ENCODE results near the gene CTNNBL1. TPM values are rescaled to one million over a fixed set of nuclear protein-coding genes. Genes with fewer than 3 reads are reported as not detected.

CTNNBL1 gene
- total RNA-seq, 1 experiment from 2014 or later: 55.4 TPM

DNA sequence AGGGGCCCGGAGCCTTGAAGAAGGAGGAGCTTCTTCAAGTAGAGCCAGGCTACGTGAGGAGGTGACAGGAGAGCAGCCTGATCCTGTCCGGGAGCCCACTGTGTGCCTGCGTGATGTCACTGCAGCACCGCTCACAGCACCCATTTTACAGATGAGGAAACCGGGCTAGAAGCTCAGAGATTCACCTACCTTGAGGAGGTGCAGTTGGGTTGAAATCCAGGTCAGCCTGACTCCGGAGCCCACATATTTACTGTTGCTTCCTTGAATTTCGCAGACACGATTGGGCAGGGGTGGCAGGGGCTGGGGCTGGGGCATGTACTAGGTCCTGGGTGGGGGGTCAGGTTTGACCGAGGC, 221.6 kb downstream of the CTNNBL1 start:
- TF ChIP-seq TCF7L2 (IDR thresholded peaks at IDR 0.05; ENCODE audit: borderline replicate concordance, extremely low read depth, insufficient read depth, insufficient read length) (no peak), CEBPB (IDR thresholded peaks at IDR 0.05; ENCODE audit: low read depth) (no peak), FOSL1 (IDR thresholded peaks at IDR 0.05; ENCODE audit: low read depth) (no peak), ZFX (IDR thresholded peaks at IDR 0.05) (no peak), YY1 (IDR thresholded peaks at IDR 0.05; ENCODE audit: extremely low read depth, insufficient replicate concordance, low read depth, low read length) (no peak), EGR1 (IDR thresholded peaks at IDR 0.05; ENCODE audit: low read depth) (no peak), CBX3 (IDR thresholded peaks at IDR 0.05; ENCODE audit: low read depth) (no peak), SRF (IDR thresholded peaks at IDR 0.05; ENCODE audit: low read depth) (no peak), EZH2phosphoT487 (IDR thresholded peaks at IDR 0.05; ENCODE audit: borderline replicate concordance) (no peak), ELF1 (IDR thresholded peaks at IDR 0.05; ENCODE audit: borderline replicate concordance, low read depth) (no peak)
- TF ChIP-seq, protein P1, sequence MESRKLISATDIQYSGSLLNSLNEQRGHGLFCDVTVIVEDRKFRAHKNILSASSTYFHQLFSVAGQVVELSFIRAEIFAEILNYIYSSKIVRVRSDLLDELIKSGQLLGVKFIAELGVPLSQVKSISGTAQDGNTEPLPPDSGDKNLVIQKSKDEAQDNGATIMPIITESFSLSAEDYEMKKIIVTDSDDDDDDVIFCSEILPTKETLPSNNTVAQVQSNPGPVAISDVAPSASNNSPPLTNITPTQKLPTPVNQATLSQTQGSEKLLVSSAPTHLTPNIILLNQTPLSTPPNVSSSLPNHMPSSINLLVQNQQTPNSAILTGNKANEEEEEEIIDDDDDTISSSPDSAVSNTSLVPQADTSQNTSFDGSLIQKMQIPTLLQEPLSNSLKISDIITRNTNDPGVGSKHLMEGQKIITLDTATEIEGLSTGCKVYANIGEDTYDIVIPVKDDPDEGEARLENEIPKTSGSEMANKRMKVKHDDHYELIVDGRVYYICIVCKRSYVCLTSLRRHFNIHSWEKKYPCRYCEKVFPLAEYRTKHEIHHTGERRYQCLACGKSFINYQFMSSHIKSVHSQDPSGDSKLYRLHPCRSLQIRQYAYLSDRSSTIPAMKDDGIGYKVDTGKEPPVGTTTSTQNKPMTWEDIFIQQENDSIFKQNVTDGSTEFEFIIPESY (IDR thresholded peaks at IDR 0.05; ENCODE audit: extremely low read depth, insufficient replicate concordance, low read length): no peak
- TF ChIP-seq, protein P2, sequence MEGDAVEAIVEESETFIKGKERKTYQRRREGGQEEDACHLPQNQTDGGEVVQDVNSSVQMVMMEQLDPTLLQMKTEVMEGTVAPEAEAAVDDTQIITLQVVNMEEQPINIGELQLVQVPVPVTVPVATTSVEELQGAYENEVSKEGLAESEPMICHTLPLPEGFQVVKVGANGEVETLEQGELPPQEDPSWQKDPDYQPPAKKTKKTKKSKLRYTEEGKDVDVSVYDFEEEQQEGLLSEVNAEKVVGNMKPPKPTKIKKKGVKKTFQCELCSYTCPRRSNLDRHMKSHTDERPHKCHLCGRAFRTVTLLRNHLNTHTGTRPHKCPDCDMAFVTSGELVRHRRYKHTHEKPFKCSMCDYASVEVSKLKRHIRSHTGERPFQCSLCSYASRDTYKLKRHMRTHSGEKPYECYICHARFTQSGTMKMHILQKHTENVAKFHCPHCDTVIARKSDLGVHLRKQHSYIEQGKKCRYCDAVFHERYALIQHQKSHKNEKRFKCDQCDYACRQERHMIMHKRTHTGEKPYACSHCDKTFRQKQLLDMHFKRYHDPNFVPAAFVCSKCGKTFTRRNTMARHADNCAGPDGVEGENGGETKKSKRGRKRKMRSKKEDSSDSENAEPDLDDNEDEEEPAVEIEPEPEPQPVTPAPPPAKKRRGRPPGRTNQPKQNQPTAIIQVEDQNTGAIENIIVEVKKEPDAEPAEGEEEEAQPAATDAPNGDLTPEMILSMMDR (IDR thresholded peaks at IDR 0.05 in 2 of 3, conservative IDR thresholded peaks at IDR 0.05 in 1 of 3; ENCODE audit: borderline replicate concordance in 1 of 3, insufficient read depth in 1 of 3, low read depth in 2 of 3, low read length in 2 of 3): no peak
- TF ChIP-seq, protein P3, sequence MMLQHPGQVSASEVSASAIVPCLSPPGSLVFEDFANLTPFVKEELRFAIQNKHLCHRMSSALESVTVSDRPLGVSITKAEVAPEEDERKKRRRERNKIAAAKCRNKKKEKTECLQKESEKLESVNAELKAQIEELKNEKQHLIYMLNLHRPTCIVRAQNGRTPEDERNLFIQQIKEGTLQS (IDR thresholded peaks at IDR 0.05): no peak
- TF ChIP-seq, protein P4, sequence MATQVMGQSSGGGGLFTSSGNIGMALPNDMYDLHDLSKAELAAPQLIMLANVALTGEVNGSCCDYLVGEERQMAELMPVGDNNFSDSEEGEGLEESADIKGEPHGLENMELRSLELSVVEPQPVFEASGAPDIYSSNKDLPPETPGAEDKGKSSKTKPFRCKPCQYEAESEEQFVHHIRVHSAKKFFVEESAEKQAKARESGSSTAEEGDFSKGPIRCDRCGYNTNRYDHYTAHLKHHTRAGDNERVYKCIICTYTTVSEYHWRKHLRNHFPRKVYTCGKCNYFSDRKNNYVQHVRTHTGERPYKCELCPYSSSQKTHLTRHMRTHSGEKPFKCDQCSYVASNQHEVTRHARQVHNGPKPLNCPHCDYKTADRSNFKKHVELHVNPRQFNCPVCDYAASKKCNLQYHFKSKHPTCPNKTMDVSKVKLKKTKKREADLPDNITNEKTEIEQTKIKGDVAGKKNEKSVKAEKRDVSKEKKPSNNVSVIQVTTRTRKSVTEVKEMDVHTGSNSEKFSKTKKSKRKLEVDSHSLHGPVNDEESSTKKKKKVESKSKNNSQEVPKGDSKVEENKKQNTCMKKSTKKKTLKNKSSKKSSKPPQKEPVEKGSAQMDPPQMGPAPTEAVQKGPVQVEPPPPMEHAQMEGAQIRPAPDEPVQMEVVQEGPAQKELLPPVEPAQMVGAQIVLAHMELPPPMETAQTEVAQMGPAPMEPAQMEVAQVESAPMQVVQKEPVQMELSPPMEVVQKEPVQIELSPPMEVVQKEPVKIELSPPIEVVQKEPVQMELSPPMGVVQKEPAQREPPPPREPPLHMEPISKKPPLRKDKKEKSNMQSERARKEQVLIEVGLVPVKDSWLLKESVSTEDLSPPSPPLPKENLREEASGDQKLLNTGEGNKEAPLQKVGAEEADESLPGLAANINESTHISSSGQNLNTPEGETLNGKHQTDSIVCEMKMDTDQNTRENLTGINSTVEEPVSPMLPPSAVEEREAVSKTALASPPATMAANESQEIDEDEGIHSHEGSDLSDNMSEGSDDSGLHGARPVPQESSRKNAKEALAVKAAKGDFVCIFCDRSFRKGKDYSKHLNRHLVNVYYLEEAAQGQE (IDR thresholded peaks at IDR 0.05; ENCODE audit: low read depth): no peak
- Histone ChIP-seq H3K27me3 (ENCODE audit: insufficient read depth, low read length) (peaks cover 9% of the 10 kb centered on the region; the same call in 1 of the 2 replicates), H3K4me2 (ENCODE audit: low read length) (no peak overlapping the region), H3K79me2 (ENCODE audit: insufficient read depth, low read length) (no peaks in the 10 kb centered on the region), H3K9ac (ENCODE audit: low read length) (no peak overlapping the region), H2AFZ (ENCODE audit: low read depth, low read length, poor library complexity, severe bottlenecking) (no peak overlapping the region), H4K20me1 (ENCODE audit: insufficient read depth) (no peaks in the 10 kb centered on the region), H3K9me3 (ENCODE audit: control insufficient read depth in 1 of 2, insufficient read depth in 1 of 2, low read depth in 1 of 2, low read length in 2 of 2) (no peaks in the 10 kb centered on the region), H3K4me3 (replicated peaks in 1 of 2; ENCODE audit: low read depth in 1 of 2, low read length in 2 of 2) (no peak overlapping the region), H3K4me1 (ENCODE audit: control insufficient read depth in 1 of 2, insufficient read depth in 2 of 2, low read length in 2 of 2) (no peaks in the 10 kb centered on the region), H3K36me3 (ENCODE audit: control insufficient read depth in 1 of 2, insufficient read depth in 2 of 2, low read length in 2 of 2) (no peaks in the 10 kb centered on the region), H3K9me2 (ENCODE audit: insufficient read depth) (no peaks in the 10 kb centered on the region), H3K27ac (ENCODE audit: low read depth, low read length) (no peak overlapping the region)
- DNase-seq (ENCODE audit: low read depth, low spot score) (no peak), ATAC-seq (no peak)
- ChIA-PET POLR2A (no interaction called here), CTCF (no interaction called here), RAD21 (ENCODE audit: low non-redundant PET in 1 of 2, low total read pairs in 2 of 2, uncharacterized antibody in 2 of 2, unreplicated experiment in 2 of 2) (no interaction called here)
- no TSS peak for BruUV-seq (replicated peaks)
- intact Hi-C loops (cut with micrococcal nuclease): no loop called here

Measured in HCT116 (cell line).